Neural progenitor cell (in vitro differentiated cells): ENCODE measurements around the gene DTD1. TPM values are rescaled to one million over a fixed set of nuclear protein-coding genes. Genes with fewer than 3 reads are reported as not detected.

Source experiments
- DNase-seq: peaks from one replicate; pipeline ENCODE4 v3.0.0-alpha.2; 2016; ENCODE audit warnings: low spot score
- H2AFZ ChIP-seq: fragments of 200-600 bp; sonication (generic); replicated peaks from 2 replicates; pipeline ENCODE4 v1.6.1; 2016; ENCODE audit warnings: antibody characterized with exemption
- H3F3A ChIP-seq: fragments of 200-600 bp; sonication (generic); 2 replicates; pipeline ENCODE4 v1.6.1; 2016; ENCODE audit warnings: antibody characterized with exemption, low read depth
- H3K27ac ChIP-seq: fragments of 200-600 bp; sonication (generic); 2 replicates; pipeline ENCODE4 v1.5.1; 2016; ENCODE audit warnings: mild to moderate bottlenecking
- H3K27me3 ChIP-seq: fragments of 200-600 bp; sonication (generic); 2 replicates; pipeline ENCODE4 v1.6.1; 2016; ENCODE audit warnings: mild to moderate bottlenecking, moderate library complexity
- H3K36me3 ChIP-seq: fragments of 200-600 bp; sonication (generic); 2 replicates; pipeline ENCODE4 v1.5.1; 2016
- H3K4me1 ChIP-seq: fragments of 200-600 bp; sonication (generic); 2 replicates; pipeline ENCODE4 v1.6.1; 2016; ENCODE audit warnings: mixed run types
- H3K4me2 ChIP-seq: fragments of 200-600 bp; sonication (generic); 2 replicates; pipeline ENCODE4 v1.6.1; 2016
- H3K4me3 ChIP-seq: fragments of 200-600 bp; sonication (generic); 2 replicates; pipeline ENCODE4 v1.5.1; 2016
- H3K79me2 ChIP-seq: fragments of 200-600 bp; sonication (generic); 2 replicates; pipeline ENCODE4 v1.6.1; 2016; ENCODE audit warnings: low read depth
- H3K9ac ChIP-seq: fragments of 200-600 bp; sonication (generic); 2 replicates; pipeline ENCODE4 v1.6.1; 2016
- H3K9me3 ChIP-seq: fragments of 200-600 bp; sonication (generic); 2 replicates; pipeline ENCODE4 v1.5.1; 2016; ENCODE audit warnings: low read depth
- H4K20me1 ChIP-seq: fragments of 200-600 bp; sonication (generic); 2 replicates; pipeline ENCODE4 v1.6.1; 2016; ENCODE audit warnings: low read depth
- H3K27ac Mint-ChIP-seq: 3 replicates; pipeline ENCODE4 v1.8.0; 2021; ENCODE audit warnings: mixed read lengths
- H3K27me3 Mint-ChIP-seq: 2 replicates; pipeline ENCODE4 v1.8.0; 2022; ENCODE audit warnings: low read depth, mild to moderate bottlenecking, inconsistent platforms, moderate library complexity, mixed read lengths; ENCODE audit not compliant: insufficient read depth
- H3K36me3 Mint-ChIP-seq: 3 replicates; pipeline ENCODE4 v1.8.0; 2021; ENCODE audit warnings: mixed read lengths
- H3K4me1 Mint-ChIP-seq: 3 replicates; pipeline ENCODE4 v1.8.0; 2021; ENCODE audit warnings: mixed read lengths
- H3K4me3 Mint-ChIP-seq: 3 replicates; pipeline ENCODE4 v1.8.0; 2021; ENCODE audit warnings: mild to moderate bottlenecking, moderate library complexity, mixed read lengths
- H3K9me3 Mint-ChIP-seq: 3 replicates; pipeline ENCODE4 v1.8.0; 2020; ENCODE audit warnings: mixed read lengths
- CTCF ChIP-seq: fragments of 200-600 bp; sonication (generic); IDR thresholded peaks from 2 replicates; pipeline ENCODE4 v1.5.1; 2017; ENCODE audit warnings: antibody characterized with exemption, mild to moderate bottlenecking
- EZH2 ChIP-seq: fragments of 200-600 bp; sonication (generic); IDR thresholded peaks from 2 replicates; pipeline ENCODE4 v1.6.1; 2017; ENCODE audit warnings: antibody characterized with exemption, mild to moderate bottlenecking, moderate library complexity
- EZH2phosphoT487 ChIP-seq: fragments of 200-600 bp; sonication (generic); IDR thresholded peaks from 2 replicates; pipeline ENCODE4 v1.6.1; 2017; ENCODE audit warnings: antibody characterized with exemption
- total RNA-seq: library from RNA; depleted of rRNA; stranded (reverse); fragments of >200 nt; gene quantifications from 2 replicates; pipeline ENCODE4 v1.2.3, GENCODE V29; 2015; ENCODE audit warnings: low replicate concordance

The DTD1 gene
- total RNA-seq, 1 donor from 2014 or later, result 92.6 TPM

GRCh38 chr20:18677126-18677525, 89.3 kb downstream of the DTD1 start:
- no peak for TF ChIP-seq EZH2phosphoT487
- no peak for TF ChIP-seq EZH2
- TF ChIP-seq CTCF, result no peak
- Histone ChIP-seq H3K4me2 (no peak overlapping the region), H3K9me3 (no peaks in the 10 kb centered on the region), H3F3A (no peaks in the 10 kb centered on the region), H3K79me2 (peaks cover 1% of the 10 kb centered on the region), H3K27me3 (no peaks in the 10 kb centered on the region), H3K27ac (no peak overlapping the region), H3K4me1 (peaks cover 11% of the 10 kb centered on the region), H2AFZ (no peak overlapping the region), H3K9ac (no peak overlapping the region), H4K20me1 (no peaks in the 10 kb centered on the region), H3K36me3 (peaks cover 4% of the 10 kb centered on the region), H3K4me3 (no peak overlapping the region)
- H3K9me3 Mint-ChIP-seq, result no peaks in the 10 kb centered on the region
- no peak overlapping the region for H3K27ac Mint-ChIP-seq
- peaks cover 2% of the 10 kb centered on the region for H3K36me3 Mint-ChIP-seq
- DNase-seq, result no peak
- H3K27me3 Mint-ChIP-seq, result no peaks in the 10 kb centered on the region
- H3K4me3 Mint-ChIP-seq, result no peak overlapping the region
- H3K4me1 Mint-ChIP-seq, result peaks cover 35% of the 10 kb centered on the region

- no peaks in the 10 kb centered on the region for H3K9me3 ChIP-seq
- Mint-ChIP-seq H3K4me1 (peaks cover 38% of the 10 kb centered on the region), H3K36me3 (peaks cover 2% of the 10 kb centered on the region), H3K27me3 (no peaks in the 10 kb centered on the region), H3K9me3 (no peaks in the 10 kb centered on the region), H3K27ac (peak overlapping the region; percentile 84), H3K4me3 (no peak overlapping the region)
- H3K79me2 ChIP-seq, result peaks cover 11% of the 10 kb centered on the region
- peaks cover 19% of the 10 kb centered on the region for H3K4me1 ChIP-seq
- no peak overlapping the region for H3K27ac ChIP-seq
- no peak for TF ChIP-seq CTCF
- no peak for TF ChIP-seq EZH2
- TF ChIP-seq EZH2phosphoT487, result no peak
- H4K20me1 ChIP-seq, result no peaks in the 10 kb centered on the region
- H3K36me3 ChIP-seq, result peaks cover 4% of the 10 kb centered on the region
- no peak overlapping the region for H2AFZ ChIP-seq
- no peak overlapping the region for H3K9ac ChIP-seq
- H3K4me2 ChIP-seq, result no peak overlapping the region
- no peak overlapping the region for H3K4me3 ChIP-seq
- no peaks in the 10 kb centered on the region for H3K27me3 ChIP-seq
- no peak for DNase-seq
- H3F3A ChIP-seq, result no peaks in the 10 kb centered on the region
Measured at GRCh38 chr20:18678549-18679419, 90.9 kb downstream of the DTD1 start.

GRCh38 chr20:18683839-18684238, 96.0 kb downstream of the DTD1 start:
- Histone ChIP-seq H3K9ac (no peak overlapping the region), H3K79me2 (peaks cover 11% of the 10 kb centered on the region), H3F3A (no peaks in the 10 kb centered on the region), H3K27me3 (no peaks in the 10 kb centered on the region), H4K20me1 (no peaks in the 10 kb centered on the region), H3K27ac (peak overlapping the region; percentile 83), H3K4me1 (peaks cover 15% of the 10 kb centered on the region), H2AFZ (no peak overlapping the region), H3K4me2 (peak overlapping the region; percentile 55), H3K36me3 (peaks cover 4% of the 10 kb centered on the region), H3K9me3 (no peaks in the 10 kb centered on the region), H3K4me3 (no peak overlapping the region)
- TF ChIP-seq EZH2 (no peak), EZH2phosphoT487 (no peak), CTCF (no peak)
- Mint-ChIP-seq H3K27me3 (no peaks in the 10 kb centered on the region), H3K27ac (peak overlapping the region; percentile 42), H3K4me1 (peaks cover 14% of the 10 kb centered on the region), H3K4me3 (no peak overlapping the region), H3K36me3 (no peaks in the 10 kb centered on the region), H3K9me3 (no peaks in the 10 kb centered on the region)
- no peak for DNase-seq
